Hepatocyte (in vitro differentiated cells): ENCODE data around the gene COL4A1. TPM values are rescaled to one million over a fixed set of nuclear protein-coding genes. Genes with fewer than 3 reads are reported as not detected.

Experiments used
- DNase-seq: peaks from one replicate; pipeline ENCODE4 v3.0.0-alpha.2; 2016; ENCODE audit warnings: low spot score
- H2AFZ ChIP-seq: fragments of 200-600 bp; sonication (generic); 2 replicates; pipeline ENCODE4 v1.6.0; 2016; ENCODE audit warnings: antibody characterized with exemption, mild to moderate bottlenecking
- H3K27ac ChIP-seq: fragments of 200-600 bp; sonication (generic); 2 replicates; pipeline ENCODE4 v1.5.1; 2016; ENCODE audit warnings: mild to moderate bottlenecking
- H3K27me3 ChIP-seq: fragments of 200-600 bp; sonication (generic); 2 replicates; pipeline ENCODE4 v1.6.1; 2016
- H3K36me3 ChIP-seq: fragments of 200-600 bp; sonication (generic); replicated peaks from 2 replicates; pipeline ENCODE4 v1.5.1; 2016; ENCODE audit warnings: low read depth; ENCODE audit not compliant: insufficient read depth
- H3K4me1 ChIP-seq: fragments of 200-600 bp; sonication (generic); 2 replicates; pipeline ENCODE4 v1.5.1; 2016; ENCODE audit warnings: mild to moderate bottlenecking, moderate library complexity; ENCODE audit not compliant: insufficient read depth
- H3K4me2 ChIP-seq: fragments of 200-600 bp; sonication (generic); 2 replicates; pipeline ENCODE4 v1.6.0; 2016
- H3K4me3 ChIP-seq: fragments of 200-600 bp; sonication (generic); 2 replicates; pipeline ENCODE4 v1.5.1; 2016; ENCODE audit warnings: mild to moderate bottlenecking
- H3K79me2 ChIP-seq: fragments of 200-600 bp; sonication (generic); 2 replicates; pipeline ENCODE4 v1.6.0; 2017; ENCODE audit warnings: mild to moderate bottlenecking
- H3K9me2 ChIP-seq: fragments of 200-600 bp; sonication (generic); replicated peaks from 2 replicates; pipeline ENCODE4 v1.6.0; 2017; ENCODE audit warnings: mild to moderate bottlenecking; ENCODE audit not compliant: insufficient read depth
- H3K9me3 ChIP-seq: fragments of 200-600 bp; sonication (generic); 2 replicates; pipeline ENCODE4 v1.5.1; 2016; ENCODE audit warnings: low read depth, mild to moderate bottlenecking
- H4K20me1 ChIP-seq: fragments of 200-600 bp; sonication (generic); 2 replicates; pipeline ENCODE4 v1.6.0; 2016; ENCODE audit warnings: mild to moderate bottlenecking; ENCODE audit not compliant: insufficient read depth, poor library complexity, severe bottlenecking
- EZH2 ChIP-seq: fragments of 200-600 bp; sonication (generic); IDR thresholded peaks from 2 replicates; pipeline ENCODE4 v1.6.1; 2016; ENCODE audit warnings: antibody characterized with exemption, mild to moderate bottlenecking, borderline replicate concordance
- EZH2phosphoT487 ChIP-seq: fragments of 200-600 bp; sonication (generic); IDR thresholded peaks from one replicate; pipeline ENCODE4 v1.6.1; 2018; ENCODE audit warnings: antibody characterized with exemption, mild to moderate bottlenecking, low read depth, moderate library complexity; ENCODE audit not compliant: unreplicated experiment, severe bottlenecking
- WGBS: methylation state at CpG from one replicate; pipeline ENCODE4 v1.1.6; 2016; ENCODE audit warnings: low lambda C conversion rate; ENCODE audit errors: missing lambda C conversion rate; 5-methylcytosine and 5-hydroxymethylcytosine counted together
- polyA plus RNA-seq: library from polyadenylated mRNA; unstranded; fragments of >200 nt; fragmentation: Nextera tagmentation; extraction: Ambion mirVana; gene quantifications from 2 replicates; pipeline ENCODE4 v1.2.1, GENCODE V29; 2016
- total RNA-seq: library from RNA; depleted of rRNA; stranded (reverse); fragments of >200 nt; gene quantifications from 2 replicates; pipeline ENCODE4 v1.2.3, GENCODE V29; 2014
- TF ChIP-seq, protein P1 (sequence below): fragments of 200-600 bp; sonication (generic); IDR thresholded peaks from 2 replicates; pipeline ENCODE4 v1.5.1; 2016; ENCODE audit warnings: antibody characterized with exemption, mild to moderate bottlenecking; ENCODE audit not compliant: poor library complexity

COL4A1 gene
- total and polyA plus RNA-seq, 2 experiments from 2014 or later: 138 to 269 TPM

DNA sequence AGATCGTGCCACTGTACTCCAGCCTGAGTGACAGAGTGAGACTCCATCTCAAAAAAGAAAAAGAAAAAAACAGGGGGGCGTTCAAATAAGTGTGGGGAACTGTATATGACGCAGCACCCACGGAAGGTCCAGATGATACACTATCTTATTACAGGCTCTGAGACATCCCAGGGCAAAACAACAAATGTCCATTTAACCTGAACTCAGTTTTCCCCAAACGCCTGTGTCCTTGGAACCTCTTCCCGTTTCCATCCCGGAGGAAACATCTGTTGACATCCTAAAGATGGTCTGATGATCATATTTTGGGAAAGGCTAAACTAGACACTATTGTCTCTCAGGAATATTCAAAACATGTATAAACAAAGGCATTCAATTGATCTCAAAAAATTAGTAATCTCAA is 72.4 kb downstream of the COL4A1 start:
- Histone ChIP-seq H3K9me2 (no peaks in the 10 kb centered on the region), H3K27ac (no peak overlapping the region), H3K4me3 (no peak overlapping the region), H3K36me3 (no peaks in the 10 kb centered on the region), H2AFZ (no peak overlapping the region), H3K79me2 (peaks cover 5% of the 10 kb centered on the region), H3K4me2 (no peak overlapping the region), H3K27me3 (no peaks in the 10 kb centered on the region), H3K9me3 (no peaks in the 10 kb centered on the region), H3K4me1 (peaks cover 3% of the 10 kb centered on the region), H4K20me1 (no peaks in the 10 kb centered on the region)
- DNase-seq: no peak
- TF ChIP-seq EZH2 (no peak), EZH2phosphoT487 (no peak)
- TF ChIP-seq, protein P1, sequence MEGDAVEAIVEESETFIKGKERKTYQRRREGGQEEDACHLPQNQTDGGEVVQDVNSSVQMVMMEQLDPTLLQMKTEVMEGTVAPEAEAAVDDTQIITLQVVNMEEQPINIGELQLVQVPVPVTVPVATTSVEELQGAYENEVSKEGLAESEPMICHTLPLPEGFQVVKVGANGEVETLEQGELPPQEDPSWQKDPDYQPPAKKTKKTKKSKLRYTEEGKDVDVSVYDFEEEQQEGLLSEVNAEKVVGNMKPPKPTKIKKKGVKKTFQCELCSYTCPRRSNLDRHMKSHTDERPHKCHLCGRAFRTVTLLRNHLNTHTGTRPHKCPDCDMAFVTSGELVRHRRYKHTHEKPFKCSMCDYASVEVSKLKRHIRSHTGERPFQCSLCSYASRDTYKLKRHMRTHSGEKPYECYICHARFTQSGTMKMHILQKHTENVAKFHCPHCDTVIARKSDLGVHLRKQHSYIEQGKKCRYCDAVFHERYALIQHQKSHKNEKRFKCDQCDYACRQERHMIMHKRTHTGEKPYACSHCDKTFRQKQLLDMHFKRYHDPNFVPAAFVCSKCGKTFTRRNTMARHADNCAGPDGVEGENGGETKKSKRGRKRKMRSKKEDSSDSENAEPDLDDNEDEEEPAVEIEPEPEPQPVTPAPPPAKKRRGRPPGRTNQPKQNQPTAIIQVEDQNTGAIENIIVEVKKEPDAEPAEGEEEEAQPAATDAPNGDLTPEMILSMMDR: no peak
- WGBS: 97% methylated on average over 7 of the region's 7 CpGs

DNA sequence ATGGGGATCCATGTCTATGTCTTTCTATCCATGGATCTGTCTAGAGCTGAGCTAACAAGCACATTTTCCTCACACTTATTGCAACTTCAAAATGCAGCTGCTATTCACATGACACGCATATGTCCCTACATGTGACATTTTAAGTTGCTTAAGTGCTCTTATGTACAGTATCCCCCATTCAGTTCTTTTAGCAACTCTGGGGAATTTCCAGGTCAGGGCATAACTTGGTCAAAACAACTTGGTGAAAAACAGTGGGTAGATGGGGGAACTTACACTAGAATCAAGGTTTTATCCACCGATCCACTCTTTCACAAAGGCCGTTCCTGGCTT is 73.0 kb downstream of the COL4A1 start:
- Histone ChIP-seq H3K4me1 (peaks cover 5% of the 10 kb centered on the region), H3K27ac (no peak overlapping the region)
- TF ChIP-seq, protein P1: no peak
- TF ChIP-seq EZH2phosphoT487 (no peak), EZH2 (no peak)

DNA sequence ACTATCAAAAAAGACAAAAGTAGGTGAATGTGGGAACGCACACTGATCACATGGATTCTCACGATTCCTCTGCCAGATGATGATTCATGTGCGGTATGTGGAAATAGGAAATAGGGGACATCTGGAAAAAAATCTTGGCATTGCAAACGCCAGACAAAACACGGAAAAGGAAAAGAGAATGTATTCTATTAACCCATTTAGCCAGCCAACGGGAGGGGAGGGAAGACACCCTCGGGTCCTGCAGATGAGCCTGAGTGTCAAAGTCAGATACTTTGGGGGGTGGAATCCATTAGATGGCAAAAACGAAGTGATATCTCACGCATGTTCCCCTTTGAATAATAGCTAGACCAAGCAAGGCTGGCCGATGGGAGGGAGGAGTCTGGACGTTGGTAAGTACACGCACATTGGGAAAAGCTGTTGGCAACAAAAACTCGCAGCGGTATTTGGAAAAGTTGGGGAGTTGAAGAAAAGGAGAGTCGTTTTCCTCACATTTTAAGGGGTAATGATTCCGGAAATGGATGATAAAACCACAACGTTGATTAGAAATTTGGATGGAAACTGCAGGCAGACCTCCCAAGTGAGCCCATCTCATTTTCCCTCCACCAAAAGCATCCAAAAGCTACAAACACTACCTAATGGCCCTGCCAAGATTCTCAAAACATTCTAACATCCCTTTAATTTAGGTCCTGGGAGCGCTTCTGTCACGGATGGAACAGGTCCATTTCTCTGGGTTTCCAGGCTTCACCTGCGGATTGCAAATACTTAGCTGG is 73.6 kb downstream of the COL4A1 start:
- 84% methylated on average over 20 of the region's 20 CpGs for WGBS
- no peak overlapping the region for H3K4me3 ChIP-seq
- no peak for DNase-seq
- H4K20me1 ChIP-seq: no peaks in the 10 kb centered on the region
- no peak for TF ChIP-seq EZH2
- no peak for TF ChIP-seq EZH2phosphoT487
- TF ChIP-seq, protein P1: no peak
- H3K4me1 ChIP-seq: peaks cover 5% of the 10 kb centered on the region
- no peaks in the 10 kb centered on the region for H3K36me3 ChIP-seq
- no peaks in the 10 kb centered on the region for H3K27me3 ChIP-seq
- no peaks in the 10 kb centered on the region for H3K9me3 ChIP-seq
- peaks cover 5% of the 10 kb centered on the region for H3K79me2 ChIP-seq
- H3K27ac ChIP-seq: no peak overlapping the region
- H3K4me2 ChIP-seq: no peak overlapping the region
- H2AFZ ChIP-seq: no peak overlapping the region
- no peaks in the 10 kb centered on the region for H3K9me2 ChIP-seq

More for the DNA sequence above, 73.0 kb downstream of the COL4A1 start:
- DNase-seq: no peak
- H3K27me3 ChIP-seq: no peaks in the 10 kb centered on the region
- WGBS: 62% methylated on average over 3 of the region's 3 CpGs
- no peak overlapping the region for H3K4me3 ChIP-seq
- no peak overlapping the region for H2AFZ ChIP-seq
- no peak overlapping the region for H3K4me2 ChIP-seq
- H4K20me1 ChIP-seq: no peaks in the 10 kb centered on the region
- no peaks in the 10 kb centered on the region for H3K36me3 ChIP-seq
- no peaks in the 10 kb centered on the region for H3K9me2 ChIP-seq
- peaks cover 5% of the 10 kb centered on the region for H3K79me2 ChIP-seq
- no peaks in the 10 kb centered on the region for H3K9me3 ChIP-seq
